Ovary (tissue), 9 donors: ENCODE results near the gene PRKG1. TPM values are rescaled to one million over a fixed set of nuclear protein-coding genes. Genes with fewer than 3 reads are reported as not detected.

Source experiments
- DNase-seq, 5 donors: peaks; one replicate each; pipeline ENCODE4 v3.0.0-alpha.2; 2019 to 2020
- H3K27ac ChIP-seq, 2 donors: fragments of 200-600 bp; one replicate each; pipeline versions ENCODE4 v1.5.1 to v1.8.0; 2019 to 2022
- H3K27me3 ChIP-seq: fragments of 200-600 bp; one replicate; pipeline ENCODE4 v1.8.0; 2022
- H3K36me3 ChIP-seq: fragments of 200-600 bp; sonication (generic); one replicate; pipeline ENCODE4 v1.5.1; 2019
- H3K4me1 ChIP-seq: one replicate; pipeline ENCODE4 v1.8.1; 2013; ENCODE audit warnings: mild to moderate bottlenecking, moderate library complexity; ENCODE audit not compliant: insufficient read depth
- H3K4me3 ChIP-seq: fragments of 200-600 bp; sonication (generic); one replicate; pipeline ENCODE4 v1.5.1; 2017
- H3K9me3 ChIP-seq, 2 donors: fragments of 200-600 bp in 1 of 2; sonication (generic) in 1 of 2; one replicate each; pipeline versions ENCODE4 v1.5.1 to v1.8.1; 2013 to 2019; ENCODE audit warnings: mild to moderate bottlenecking in 1 of 2, moderate library complexity in 1 of 2
- CTCF ChIP-seq, 3 donors: fragments of 450-650 bp in 2 of 3; fragments of 200-600 bp in 1 of 3; IDR thresholded peaks; one replicate each; pipeline versions ENCODE4 v1.5.1 to v1.8.0; 2016 to 2022; ENCODE audit warnings: antibody characterized with exemption in 3 of 3, mild to moderate bottlenecking in 1 of 3
- EP300 ChIP-seq: sonication (generic); formaldehyde crosslinking; IDR thresholded peaks from one replicate; pipeline ENCODE4 v1.6.1; 2017; ENCODE audit warnings: antibody characterized with exemption
- POLR2A ChIP-seq: fragments of 450-650 bp; IDR thresholded peaks from one replicate; pipeline ENCODE4 v1.6.1; 2017; ENCODE audit warnings: antibody characterized with exemption, mild to moderate bottlenecking, moderate library complexity
- whole genome bisulfite sequencing, 3 donors: extraction: QIAGEN DNeasy Blood & Tissue Kit in 1 of 3; methylation state at CpG; one replicate each; pipeline versions ENCODE4 v1.1.5 to v1.1.7; 2013 to 2017; 5-methylcytosine and 5-hydroxymethylcytosine counted together
- intact Hi-C, 4 donors: fragments of 100-400 bp; cut with DNase I; formaldehyde crosslinking; loops; one replicate each; pipeline versions ENCODE4 v1.11.0 to v1.15.1; 2022 to 2023
- polyA plus RNA-seq, 2 donors: library from polyadenylated mRNA; stranded (reverse); fragments of 200-250 nt in 1 of 2; fragments of 350-450 nt in 1 of 2; fragmentation: Illumina TruSeq in 1 of 2; extraction: RNeasy Lipid Tissue Mini Kit (QIAGEN cat#74804) in 1 of 2; gene quantifications; one replicate each; pipeline ENCODE4 v1.2.3, GENCODE V29; 2013 to 2014
- total RNA-seq, 7 donors: library from RNA; depleted of rRNA in 2 of 7; stranded (reverse); fragments of >200 nt in 2 of 7; fragmentation: NEBNext Ultra II Directional in 3 of 7; extraction: Animal tissue kit (Norgen Biotek cat#: 25700) in 3 of 7; gene quantifications; one replicate each; pipeline versions ENCODE4 v1.1.0 to v1.2.4, GENCODE V29; 2016 to 2023
- donor health status: DM: no; HTN: no; CAD: no; lungs with moderate emphysema.
- donor health status: DM: no; HTN: no; CAD: no.
- donor health status: Bipolar disorder and iron deficiency.
- donor health status: DM: yes; HTN: yes; CAD: no.
- donor health status: DM: no; HTN: no; CAD: no.
- donor health status: DM: yes; HTN: yes; CAD: no.

PRKG1 gene
- total and polyA plus RNA-seq, 9 donors, result 2.8 to 21.1 (median 15.7) TPM

- WGBS, 3 donors, result 66 to 80% (median 70%) methylated on average over 4 of the region's 4 CpGs
- TF ChIP-seq CTCF (IDR thresholded peaks at IDR 0.05), result no peak
- no peak for TF ChIP-seq EP300
- no peak for TF ChIP-seq POLR2A
- intact Hi-C loops, result loop anchor here in 1 of 4 donors (10.0 kb wide), 1 partner anchor 418 kb away; no protein-coding TSS in a partner anchor
- Histone ChIP-seq H3K4me3 (no peak overlapping the region), H3K36me3 (no peaks in the 10 kb centered on the region), H3K9me3 (no peaks in the 10 kb centered on the region), H3K4me1 (no peaks in the 10 kb centered on the region), H3K27me3 (no peaks in the 10 kb centered on the region), H3K27ac (no peak overlapping the region)
- no peak for DNase-seq
Measured at GRCh38 chr10:51423121-51423452, 348.8 kb downstream of the PRKG1 start.

GRCh38 chr10:51425431-51425830 is 351.1 kb downstream of the PRKG1 start:
- intact Hi-C loops, result loop anchor here in 1 of 4 donors (10.0 kb wide), 1 partner anchor 421 kb away; no protein-coding TSS in a partner anchor
- Histone ChIP-seq H3K27me3 (no peaks in the 10 kb centered on the region), H3K9me3 (no peaks in the 10 kb centered on the region), H3K36me3 (no peaks in the 10 kb centered on the region), H3K4me3 (no peak overlapping the region), H3K27ac (no peak overlapping the region), H3K4me1 (no peaks in the 10 kb centered on the region)
- no peak for TF ChIP-seq POLR2A
- TF ChIP-seq CTCF (IDR thresholded peaks at IDR 0.05), result no peak
- no peak for TF ChIP-seq EP300
- WGBS, 3 donors, result 38 to 57% (median 49%) methylated on average over 3 of the region's 3 CpGs
- no peak for DNase-seq

GRCh38 chr10:51427758-51428157 is 353.5 kb downstream of the PRKG1 start:
- H3K4me1 ChIP-seq, result no peaks in the 10 kb centered on the region
- intact Hi-C loops, result loop anchor here in 1 of 4 donors (10.0 kb wide), 1 partner anchor 423 kb away; no protein-coding TSS in a partner anchor
- no peak overlapping the region for H3K27ac ChIP-seq

GRCh38 chr10:51430506-51430905 is 356.2 kb downstream of the PRKG1 start:
- Histone ChIP-seq H3K9me3 (no peaks in the 10 kb centered on the region), H3K4me1 (no peaks in the 10 kb centered on the region), H3K36me3 (no peaks in the 10 kb centered on the region), H3K27ac (no peak overlapping the region), H3K27me3 (no peaks in the 10 kb centered on the region), H3K4me3 (no peak overlapping the region)
- no peak for TF ChIP-seq CTCF (IDR thresholded peaks at IDR 0.05)
- no peak for TF ChIP-seq EP300
- no peak for TF ChIP-seq POLR2A
- 31 to 46% (median 42%) methylated on average over 1 of the region's 1 CpG for WGBS, 3 donors
- DNase-seq, result no peak
- intact Hi-C loops, result loop anchor here in 1 of 4 donors (5.0 kb wide), 1 partner anchor 293 kb away; no protein-coding TSS in a partner anchor

More at GRCh38 chr10:51427758-51428157, 353.5 kb downstream of the PRKG1 start:
- WGBS, 3 donors, result 93 to 96% (median 93%) methylated on average over 2 of the region's 2 CpGs
- no peak overlapping the region for H3K4me3 ChIP-seq
- no peaks in the 10 kb centered on the region for H3K9me3 ChIP-seq
- no peaks in the 10 kb centered on the region for H3K36me3 ChIP-seq
- H3K27me3 ChIP-seq, result no peaks in the 10 kb centered on the region
- TF ChIP-seq CTCF (IDR thresholded peaks at IDR 0.05) (no peak), EP300 (no peak), POLR2A (no peak)
- DNase-seq, result no peak
